ENCODE measurements around the gene SPEF2.

- TF ChIP-seq YY1 (IDR thresholded peaks at IDR 0.05; ENCODE audit: insufficient read depth, insufficient read length) (no peak), ZNF274 (IDR thresholded peaks at IDR 0.05; ENCODE audit: low read depth, low read length) (no peak)
These were observed 168.0 kb downstream of the SPEF2 start for GRCh38 chr5:35785601-35786085.

All from NT2/D1 (cell line).